ENCODE data around the gene EFNA2.

GRCh38 chr19:1262623-1263123 is 23.0 kb upstream of the EFNA2 start:
- TF ChIP-seq ZFP30 (CRISPR knock-in tag; IDR thresholded peaks at IDR 0.05) (no peak), TSHZ2 (CRISPR knock-in tag; IDR thresholded peaks at IDR 0.05) (no peak), BACH2 (CRISPR knock-in tag; IDR thresholded peaks at IDR 0.05; ENCODE audit: borderline replicate concordance) (no peak), TOX (CRISPR knock-in tag; IDR thresholded peaks at IDR 0.05; ENCODE audit: borderline replicate concordance) (no peak), RARB (CRISPR knock-in tag; IDR thresholded peaks at IDR 0.05) (no peak), POU6F1 (CRISPR knock-in tag; IDR thresholded peaks at IDR 0.05; ENCODE audit: borderline replicate concordance, low read depth) (no peak), ISL1 (CRISPR knock-in tag; IDR thresholded peaks at IDR 0.05) (no peak), ZFP3 (CRISPR knock-in tag; IDR thresholded peaks at IDR 0.05) (no peak), ZC3H10 (CRISPR knock-in tag; IDR thresholded peaks at IDR 0.05) (no peak)
- TF ChIP-seq, protein P1, sequence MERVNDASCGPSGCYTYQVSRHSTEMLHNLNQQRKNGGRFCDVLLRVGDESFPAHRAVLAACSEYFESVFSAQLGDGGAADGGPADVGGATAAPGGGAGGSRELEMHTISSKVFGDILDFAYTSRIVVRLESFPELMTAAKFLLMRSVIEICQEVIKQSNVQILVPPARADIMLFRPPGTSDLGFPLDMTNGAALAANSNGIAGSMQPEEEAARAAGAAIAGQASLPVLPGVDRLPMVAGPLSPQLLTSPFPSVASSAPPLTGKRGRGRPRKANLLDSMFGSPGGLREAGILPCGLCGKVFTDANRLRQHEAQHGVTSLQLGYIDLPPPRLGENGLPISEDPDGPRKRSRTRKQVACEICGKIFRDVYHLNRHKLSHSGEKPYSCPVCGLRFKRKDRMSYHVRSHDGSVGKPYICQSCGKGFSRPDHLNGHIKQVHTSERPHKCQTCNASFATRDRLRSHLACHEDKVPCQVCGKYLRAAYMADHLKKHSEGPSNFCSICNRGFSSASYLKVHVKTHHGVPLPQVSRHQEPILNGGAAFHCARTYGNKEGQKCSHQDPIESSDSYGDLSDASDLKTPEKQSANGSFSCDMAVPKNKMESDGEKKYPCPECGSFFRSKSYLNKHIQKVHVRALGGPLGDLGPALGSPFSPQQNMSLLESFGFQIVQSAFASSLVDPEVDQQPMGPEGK (CRISPR knock-in tag; IDR thresholded peaks at IDR 0.05; ENCODE audit: borderline replicate concordance): no peak
